Measurements from ENCODE around the gene LDLRAD4. TPM values are rescaled to one million over a fixed set of nuclear protein-coding genes. Genes with fewer than 3 reads are reported as not detected.
A peak's percentile ranks its signal among the peaks of the same experiment; 100 is the strongest.

The LDLRAD4 gene
- total and polyA plus RNA-seq, 2 experiments from 2014 or later: 0.73 to 1.9 TPM

DNA sequence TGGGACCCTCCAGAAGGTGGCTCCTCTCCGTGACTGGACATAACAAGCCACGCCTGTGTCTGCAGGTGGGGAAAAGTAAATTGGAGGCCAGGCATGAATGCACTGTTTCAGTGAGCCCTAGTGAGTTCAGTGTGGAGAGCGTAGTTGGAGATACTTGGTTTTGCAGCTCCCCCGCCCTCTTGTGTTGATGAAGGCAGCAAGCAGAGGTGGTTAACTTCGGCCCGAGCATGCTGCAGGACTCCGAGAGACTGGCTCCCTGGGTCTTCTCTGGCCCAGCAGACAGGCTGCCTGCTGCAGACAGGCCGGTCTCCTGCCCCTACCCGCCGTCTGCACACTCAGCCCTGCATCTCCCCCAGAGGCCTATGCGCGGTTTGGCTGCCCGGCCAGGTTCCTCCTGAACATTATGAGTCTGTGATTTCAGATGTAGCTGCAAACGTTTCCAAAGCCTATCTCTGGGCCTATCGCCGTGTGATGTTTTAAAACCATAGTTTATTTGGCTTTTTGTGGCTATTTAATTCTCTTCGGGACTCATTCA is 102.4 kb downstream of the LDLRAD4 start:
- Histone ChIP-seq H3K27ac (ENCODE audit: low read depth) (no peak overlapping the region), H3K79me2 (replicated peaks; ENCODE audit: insufficient read depth) (no peaks in the 10 kb centered on the region), H4K20me1 (replicated peaks; ENCODE audit: insufficient read depth) (no peaks in the 10 kb centered on the region), H3K4me3 (no peak overlapping the region), H3K9me2 (ENCODE audit: insufficient read depth) (no peaks in the 10 kb centered on the region), H3K27me3 (ENCODE audit: insufficient read depth) (no peaks in the 10 kb centered on the region), H3F3A (replicated peaks; ENCODE audit: low read depth) (no peaks in the 10 kb centered on the region), H2AFZ (0 out of 2 replicates have a peak overlapping the region, but pooled peaks have one; percentile 56), H3K36me3 (ENCODE audit: insufficient read depth) (peaks cover 5% of the 10 kb centered on the region; the same call in 1 of the 2 replicates), H3K4me1 (ENCODE audit: insufficient read depth) (no peaks in the 10 kb centered on the region; the same call in 1 of the 2 replicates), H3K4me2 (no peak overlapping the region)
- no peak overlapping the region for H3K27ac Mint-ChIP-seq
- peaks cover 9% of the 10 kb centered on the region for H3K27me3 Mint-ChIP-seq (ENCODE audit: insufficient read depth, low read depth, poor library complexity)
- peaks cover 7% of the 10 kb centered on the region for H3K4me1 Mint-ChIP-seq
- H3K4me3 Mint-ChIP-seq: no peak overlapping the region
- TF ChIP-seq POLR2AphosphoS5 (IDR thresholded peaks at IDR 0.05; ENCODE audit: low read depth): no peak
- TF ChIP-seq, protein P1, sequence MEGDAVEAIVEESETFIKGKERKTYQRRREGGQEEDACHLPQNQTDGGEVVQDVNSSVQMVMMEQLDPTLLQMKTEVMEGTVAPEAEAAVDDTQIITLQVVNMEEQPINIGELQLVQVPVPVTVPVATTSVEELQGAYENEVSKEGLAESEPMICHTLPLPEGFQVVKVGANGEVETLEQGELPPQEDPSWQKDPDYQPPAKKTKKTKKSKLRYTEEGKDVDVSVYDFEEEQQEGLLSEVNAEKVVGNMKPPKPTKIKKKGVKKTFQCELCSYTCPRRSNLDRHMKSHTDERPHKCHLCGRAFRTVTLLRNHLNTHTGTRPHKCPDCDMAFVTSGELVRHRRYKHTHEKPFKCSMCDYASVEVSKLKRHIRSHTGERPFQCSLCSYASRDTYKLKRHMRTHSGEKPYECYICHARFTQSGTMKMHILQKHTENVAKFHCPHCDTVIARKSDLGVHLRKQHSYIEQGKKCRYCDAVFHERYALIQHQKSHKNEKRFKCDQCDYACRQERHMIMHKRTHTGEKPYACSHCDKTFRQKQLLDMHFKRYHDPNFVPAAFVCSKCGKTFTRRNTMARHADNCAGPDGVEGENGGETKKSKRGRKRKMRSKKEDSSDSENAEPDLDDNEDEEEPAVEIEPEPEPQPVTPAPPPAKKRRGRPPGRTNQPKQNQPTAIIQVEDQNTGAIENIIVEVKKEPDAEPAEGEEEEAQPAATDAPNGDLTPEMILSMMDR (conservative IDR thresholded peaks at IDR 0.05; ENCODE audit: low read depth in 2 of 2): peak in 1 of 2 experiments; percentile 12; a peak in 1 of 4 replicates
- DNase-seq (ENCODE audit: low spot score) (peak; percentile 26), ATAC-seq (peak; percentile 82)
- H3K36me3 Mint-ChIP-seq (ENCODE audit: low read depth): peaks cover 7% of the 10 kb centered on the region; the same call in 1 of the 3 replicates
- peaks cover 8% of the 10 kb centered on the region for H3K9me3 Mint-ChIP-seq

- no peaks in the 10 kb centered on the region for H3K79me2 ChIP-seq (replicated peaks; ENCODE audit: insufficient read depth)
- no peak for TF ChIP-seq EZH2 (IDR thresholded peaks at IDR 0.05; ENCODE audit: low read depth, unreplicated experiment)
- TF ChIP-seq POLR2AphosphoS5 (IDR thresholded peaks at IDR 0.05; ENCODE audit: low read depth): no peak
- TF ChIP-seq CREB1 (CRISPR knock-in tag; IDR thresholded peaks at IDR 0.05; ENCODE audit: low read depth): no peak
- no peak for TF ChIP-seq EZH2phosphoT487 (IDR thresholded peaks at IDR 0.05; ENCODE audit: unreplicated experiment)
- no peak for TF ChIP-seq REST (IDR thresholded peaks at IDR 0.05; ENCODE audit: unreplicated experiment)
- TF ChIP-seq ZNF114 (CRISPR knock-in tag; IDR thresholded peaks at IDR 0.05): no peak
- no peak for TF ChIP-seq ZNF462 (CRISPR knock-in tag; IDR thresholded peaks at IDR 0.05)
- no peak for TF ChIP-seq JUNB (IDR thresholded peaks at IDR 0.05; ENCODE audit: unreplicated experiment)
- no peak for TF ChIP-seq ZNF331 (CRISPR knock-in tag; IDR thresholded peaks at IDR 0.05; ENCODE audit: low read depth)
Observed at GRCh38 chr18:13321923-13322322, 103.4 kb downstream of the LDLRAD4 start.

More at GRCh38 chr18:13321923-13322322, 103.4 kb downstream of the LDLRAD4 start:
- no peaks in the 10 kb centered on the region for H4K20me1 ChIP-seq (replicated peaks; ENCODE audit: insufficient read depth)
- Mint-ChIP-seq H3K9me3 (peaks cover 5% of the 10 kb centered on the region; the same call in 2 of the 3 replicates), H3K27me3 (ENCODE audit: insufficient read depth, low read depth, poor library complexity) (peaks cover 9% of the 10 kb centered on the region), H3K4me3 (no peak overlapping the region), H3K27ac (no peak overlapping the region), H3K36me3 (ENCODE audit: low read depth) (no peaks in the 10 kb centered on the region), H3K4me1 (peaks cover 10% of the 10 kb centered on the region)
- no peak overlapping the region for H3K4me2 ChIP-seq
- no peaks in the 10 kb centered on the region for H3F3A ChIP-seq (replicated peaks; ENCODE audit: low read depth)
- no peaks in the 10 kb centered on the region for H3K9me2 ChIP-seq (ENCODE audit: insufficient read depth)
- H3K27me3 ChIP-seq (ENCODE audit: insufficient read depth): no peaks in the 10 kb centered on the region
- H3K4me3 ChIP-seq: no peak overlapping the region
- no peaks in the 10 kb centered on the region; the same call in 1 of the 2 replicates for H3K4me1 ChIP-seq (ENCODE audit: insufficient read depth)
- ATAC-seq: no peak
- H3K27ac ChIP-seq (ENCODE audit: low read depth): no peak overlapping the region
- DNase-seq (ENCODE audit: low spot score): no peak
- no peaks in the 10 kb centered on the region for H3K36me3 ChIP-seq (ENCODE audit: insufficient read depth)
- no peak overlapping the region for H2AFZ ChIP-seq

Measured in GM23338 (cell line).